Skeletal muscle tissue (tissue), 4 donors: Measurements from ENCODE around the gene PRMT5. TPM values are rescaled to one million over a fixed set of nuclear protein-coding genes. Genes with fewer than 3 reads are reported as not detected.

ENCODE experiments used
- H3K27ac ChIP-seq: one replicate; pipeline ENCODE4 v1.7.0; 2013; ENCODE audit warnings: mild to moderate bottlenecking, low read depth, low read length, inconsistent platforms
- H3K27me3 ChIP-seq, 3 donors: one replicate each; pipeline ENCODE4 v1.7.0; 2013; ENCODE audit warnings: low read length in 3 of 3; ENCODE audit not compliant: control insufficient read depth in 3 of 3, insufficient read depth in 3 of 3
- H3K36me3 ChIP-seq, 3 donors: one replicate each; pipeline ENCODE4 v1.7.0; 2013; ENCODE audit warnings: low read length in 3 of 3; ENCODE audit not compliant: control insufficient read depth in 3 of 3, insufficient read depth in 3 of 3
- H3K4me1 ChIP-seq, 3 donors: one replicate each; pipeline ENCODE4 v1.7.0; 2013; ENCODE audit warnings: low read length in 3 of 3, mild to moderate bottlenecking in 3 of 3; ENCODE audit not compliant: control insufficient read depth in 3 of 3, insufficient read depth in 3 of 3
- H3K4me3 ChIP-seq, 3 donors: one replicate each; pipeline ENCODE4 v1.7.0; 2013; ENCODE audit warnings: low read length in 3 of 3
- H3K9ac ChIP-seq, 3 donors: one replicate each; pipeline ENCODE4 v1.7.0; 2013; ENCODE audit warnings: low read length in 3 of 3, mild to moderate bottlenecking in 3 of 3, moderate library complexity in 2 of 3, low read depth in 1 of 3
- H3K9me3 ChIP-seq, 3 donors: one replicate each; pipeline ENCODE4 v1.7.0; 2013; ENCODE audit warnings: low read length in 3 of 3; ENCODE audit not compliant: control insufficient read depth in 3 of 3
- total RNA-seq: library from RNA; depleted of rRNA; stranded (reverse); fragments of >200 nt; gene quantifications from one replicate; pipeline ENCODE4 v1.2.3, GENCODE V29; 2014
- donor health status: Osteomylitis.

Gene PRMT5
- total RNA-seq, 1 donor from 2014 or later: 60.0 TPM

- Histone ChIP-seq H3K4me1 (peaks cover 4% of the 10 kb centered on the region in 3 donors), H3K9me3 (no peaks in the 10 kb centered on the region), H3K9ac (no peak overlapping the region), H3K27ac (no peak overlapping the region), H3K27me3 (no peaks in the 10 kb centered on the region), H3K4me3 (no peak overlapping the region), H3K36me3 (peaks cover 0 to 3% (median 0%) of the 10 kb centered on the region in 3 donors)
These were observed 6.0 kb upstream of the PRMT5 start for GRCh38 chr14:22935156-22935555.

GRCh38 chr14:22932146-22932545, 3.0 kb upstream of the PRMT5 start:
- peaks cover 3 to 4% (median 3%) of the 10 kb centered on the region in 3 donors for H3K36me3 ChIP-seq
- no peaks in the 10 kb centered on the region for H3K9me3 ChIP-seq
- H3K9ac ChIP-seq: no peak overlapping the region
- H3K4me1 ChIP-seq: peaks cover 17 to 24% (median 21%) of the 10 kb centered on the region in 3 donors
- no peak overlapping the region for H3K27ac ChIP-seq
- H3K27me3 ChIP-seq: no peaks in the 10 kb centered on the region
- no peak overlapping the region for H3K4me3 ChIP-seq

GRCh38 chr14:22929961-22930364, 787 bp upstream of the PRMT5 start:
- peak overlapping the region; percentile 74 to 98 (median 91) for H3K4me3 ChIP-seq
- H3K27me3 ChIP-seq: no peaks in the 10 kb centered on the region
- peak overlapping the region; percentile 93 for H3K27ac ChIP-seq
- peaks cover 9 to 15% (median 14%) of the 10 kb centered on the region in 3 donors for H3K36me3 ChIP-seq
- H3K9me3 ChIP-seq: no peaks in the 10 kb centered on the region
- H3K9ac ChIP-seq: peak overlapping the region; percentile 70 to 73 (median 71)
- H3K4me1 ChIP-seq: peaks cover 17 to 24% (median 21%) of the 10 kb centered on the region in 3 donors

- no peaks in the 10 kb centered on the region for H3K9me3 ChIP-seq
- H3K27me3 ChIP-seq: no peaks in the 10 kb centered on the region
- peak overlapping the region; percentile 93 for H3K27ac ChIP-seq
- peaks cover 17 to 24% (median 21%) of the 10 kb centered on the region in 3 donors for H3K4me1 ChIP-seq
- peaks cover 22 to 29% (median 28%) of the 10 kb centered on the region in 3 donors for H3K36me3 ChIP-seq
- peak overlapping the region; percentile 91 to 99 (median 98) for H3K4me3 ChIP-seq
- peak overlapping the region; percentile 93 to 99 (median 95) for H3K9ac ChIP-seq
These were observed 706 bp downstream of the PRMT5 start for GRCh38 chr14:22928237-22929103.

- Histone ChIP-seq H3K4me3 (no peak overlapping the region), H3K36me3 (peaks cover 34 to 44% (median 43%) of the 10 kb centered on the region in 3 donors), H3K9me3 (no peaks in the 10 kb centered on the region), H3K4me1 (peaks cover 17 to 24% (median 21%) of the 10 kb centered on the region in 3 donors), H3K27ac (no peak overlapping the region), H3K9ac (no peak overlapping the region), H3K27me3 (no peaks in the 10 kb centered on the region)
These were observed 2.9 kb downstream of the PRMT5 start for GRCh38 chr14:22926316-22926715.

- Histone ChIP-seq H3K27ac (no peak overlapping the region), H3K9me3 (no peaks in the 10 kb centered on the region), H3K36me3 (peaks cover 41 to 52% (median 51%) of the 10 kb centered on the region in 3 donors), H3K4me3 (no peak overlapping the region), H3K27me3 (no peaks in the 10 kb centered on the region), H3K4me1 (peaks cover 16 to 23% (median 20%) of the 10 kb centered on the region in 3 donors), H3K9ac (no peak overlapping the region)
These were observed 3.7 kb downstream of the PRMT5 start for GRCh38 chr14:22925513-22925912.

GRCh38 chr14:22923746-22924145, 5.4 kb downstream of the PRMT5 start:
- Histone ChIP-seq H3K9ac (no peak overlapping the region), H3K4me3 (no peak overlapping the region), H3K4me1 (peaks cover 10 to 21% (median 11%) of the 10 kb centered on the region in 3 donors), H3K27me3 (no peaks in the 10 kb centered on the region), H3K9me3 (no peaks in the 10 kb centered on the region), H3K36me3 (peaks cover 44 to 56% (median 55%) of the 10 kb centered on the region in 3 donors), H3K27ac (no peak overlapping the region)

GRCh38 chr14:22922294-22922693, 6.9 kb downstream of the PRMT5 start:
- no peak overlapping the region for H3K9ac ChIP-seq
- peaks cover 43 to 54% (median 53%) of the 10 kb centered on the region in 3 donors for H3K36me3 ChIP-seq
- no peaks in the 10 kb centered on the region for H3K27me3 ChIP-seq
- no peaks in the 10 kb centered on the region for H3K9me3 ChIP-seq
- peaks cover 4 to 13% (median 9%) of the 10 kb centered on the region in 3 donors for H3K4me1 ChIP-seq
- no peak overlapping the region for H3K27ac ChIP-seq
- H3K4me3 ChIP-seq: no peak overlapping the region

GRCh38 chr14:22920697-22921096, 8.5 kb downstream of the PRMT5 start:
- Histone ChIP-seq H3K27me3 (no peaks in the 10 kb centered on the region), H3K4me3 (no peak overlapping the region), H3K9ac (no peak overlapping the region), H3K36me3 (peaks cover 35 to 44% (median 43%) of the 10 kb centered on the region in 3 donors), H3K9me3 (no peaks in the 10 kb centered on the region), H3K27ac (no peak overlapping the region), H3K4me1 (peaks cover 11 to 19% (median 11%) of the 10 kb centered on the region in 3 donors)

GRCh38 chr14:22919601-22919921, 9.6 kb downstream of the PRMT5 start:
- peak overlapping the region; percentile 30 to 74 (median 62) for H3K9ac ChIP-seq
- H3K4me1 ChIP-seq: peaks cover 11 to 19% (median 11%) of the 10 kb centered on the region in 3 donors
- peak overlapping the region; percentile 99 for H3K27ac ChIP-seq
- H3K4me3 ChIP-seq: peak overlapping the region; percentile 60 to 85 (median 73)
- no peaks in the 10 kb centered on the region for H3K27me3 ChIP-seq
- no peaks in the 10 kb centered on the region for H3K9me3 ChIP-seq
- H3K36me3 ChIP-seq: peaks cover 32 to 38% (median 37%) of the 10 kb centered on the region in 3 donors
